NCI-H128 (cell line): ENCODE data around the gene MRS2.

Source experiments
- DNase-seq: peaks from one replicate; lab custom pipeline; 2025; ENCODE audit not compliant: unreplicated experiment; lab: John Stamatoyannopoulos, UW

MRS2 gene

GRCh38 chr6:24469811-24470210 is 67.1 kb downstream of the MRS2 start:
- no peak for DNase-seq

GRCh38 chr6:24472181-24472580 is 69.4 kb downstream of the MRS2 start:
- no peak for DNase-seq
